HUES6 (cell line): ENCODE results near the gene FOXN3.
"Not testable (repeated sequence)": the region's sequence is repeated elsewhere in the genome, so short reads cannot be mapped to it uniquely, and the experiment has no call there.

Source experiments
- H3K27ac ChIP-seq: 2 replicates; pipeline ENCODE4 v1.7.0; 2013; ENCODE audit warnings: low read depth, mild to moderate bottlenecking, low read length, inconsistent platforms
- H3K27me3 ChIP-seq: 2 replicates; pipeline ENCODE4 v1.6.1; 2013; ENCODE audit warnings: low read length; ENCODE audit not compliant: control insufficient read depth, insufficient read depth
- H3K36me3 ChIP-seq: 2 replicates; pipeline ENCODE4 v1.6.1; 2013; ENCODE audit warnings: low read length; ENCODE audit not compliant: control insufficient read depth, insufficient read depth
- H3K4me1 ChIP-seq: 2 replicates; pipeline ENCODE4 v1.6.1; 2013; ENCODE audit warnings: low read length; ENCODE audit not compliant: control insufficient read depth, insufficient read depth
- H3K4me3 ChIP-seq: 2 replicates; pipeline ENCODE4 v1.5.1; 2013; ENCODE audit warnings: low read depth, low read length
- H3K9ac ChIP-seq: one replicate; pipeline ENCODE4 v1.6.1; 2013; ENCODE audit warnings: mild to moderate bottlenecking, low read length
- H3K9me3 ChIP-seq: 2 replicates; pipeline ENCODE4 v1.6.1; 2013; ENCODE audit warnings: low read depth, low read length; ENCODE audit not compliant: control insufficient read depth, insufficient read depth

FOXN3 gene

DNA sequence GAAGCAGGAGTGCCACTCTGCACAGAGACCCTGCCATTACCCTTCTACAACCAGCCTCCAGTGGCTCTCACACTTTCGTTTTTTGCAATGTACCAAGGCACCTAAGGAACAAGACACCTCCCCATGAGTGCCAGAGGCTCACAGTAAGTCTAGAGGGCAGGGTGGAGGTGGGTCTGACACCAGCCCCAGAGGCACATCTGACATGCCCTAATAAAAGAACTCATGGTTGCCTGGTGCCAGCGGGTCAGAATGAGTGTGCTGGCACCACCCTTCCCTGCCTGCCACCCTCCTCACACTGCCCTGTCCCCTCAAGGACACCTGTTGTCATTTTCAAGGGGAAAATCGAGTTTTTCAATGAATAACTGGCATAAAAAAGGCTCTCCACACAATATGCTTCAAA lies 161.2 kb downstream of the FOXN3 start:
- Histone ChIP-seq H3K4me3 (no peak overlapping the region), H3K9me3 (no peaks in the 10 kb centered on the region), H3K4me1 (peaks cover 15% of the 10 kb centered on the region; the same call in 1 of the 2 replicates), H3K36me3 (peaks cover 8% of the 10 kb centered on the region), H3K27ac (no peak overlapping the region), H3K9ac (no peak overlapping the region), H3K27me3 (no peaks in the 10 kb centered on the region)

DNA sequence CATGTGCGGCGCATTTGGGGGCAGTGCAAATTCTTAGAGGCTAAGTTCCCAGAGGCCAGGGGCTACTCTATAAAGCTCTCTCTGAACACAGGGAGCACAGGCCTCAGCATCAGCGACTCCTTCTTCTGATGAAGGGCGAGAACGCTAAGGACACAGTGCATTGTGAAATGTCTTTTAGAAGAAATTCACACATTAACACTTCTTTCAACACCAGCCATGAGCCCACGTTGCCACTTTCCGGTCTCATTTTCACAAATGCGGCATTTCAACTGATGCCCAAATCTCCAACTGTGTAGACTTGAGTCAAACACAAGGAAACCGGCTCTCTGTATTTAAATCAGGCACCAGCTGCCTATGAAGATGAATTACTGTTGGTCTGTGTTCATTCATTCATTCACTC lies 162.0 kb downstream of the FOXN3 start:
- Histone ChIP-seq H3K27ac (no peak overlapping the region), H3K36me3 (peaks cover 8% of the 10 kb centered on the region), H3K27me3 (no peaks in the 10 kb centered on the region), H3K9me3 (no peaks in the 10 kb centered on the region), H3K4me3 (no peak overlapping the region), H3K4me1 (peaks cover 15% of the 10 kb centered on the region; the same call in 1 of the 2 replicates), H3K9ac (no peak overlapping the region)

DNA sequence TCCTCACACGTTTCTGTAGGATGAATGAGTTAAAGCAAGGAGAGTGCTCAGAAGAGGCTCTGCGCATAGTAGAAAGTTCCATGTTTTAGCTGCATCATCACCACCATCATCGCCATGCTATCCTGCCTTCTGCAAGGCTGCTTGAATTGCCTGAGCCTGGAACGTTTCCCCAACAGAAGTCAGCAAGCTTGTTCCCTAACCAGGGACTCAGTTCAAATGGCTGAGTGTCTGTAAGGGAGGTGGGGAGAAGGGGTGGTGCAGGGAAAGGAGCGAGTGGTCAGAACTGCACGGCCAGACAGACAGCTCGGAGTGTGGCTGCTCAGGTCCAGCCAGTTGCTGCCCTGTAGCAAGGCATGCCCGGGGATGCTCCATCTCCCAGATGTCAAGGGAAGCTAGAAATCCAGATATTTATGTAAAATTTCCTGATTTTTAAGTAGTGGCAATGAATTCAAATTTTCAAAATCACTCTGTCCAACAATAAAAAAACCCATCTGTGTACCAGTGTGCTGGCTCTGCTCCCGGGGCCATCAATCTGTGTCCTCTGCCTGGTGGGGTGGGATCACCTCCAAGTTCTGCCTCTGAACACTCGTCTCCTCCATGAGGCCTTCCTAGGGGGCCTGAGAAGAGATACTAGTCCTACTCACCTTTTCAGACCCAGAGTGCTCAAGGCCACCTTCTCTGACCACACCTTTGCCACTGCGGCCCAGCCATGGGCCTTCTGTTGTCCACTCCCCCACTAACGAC lies 162.7 kb downstream of the FOXN3 start:
- H3K27ac ChIP-seq = no peak overlapping the region
- peaks cover 8% of the 10 kb centered on the region for H3K36me3 ChIP-seq
- no peak overlapping the region for H3K9ac ChIP-seq

DNA sequence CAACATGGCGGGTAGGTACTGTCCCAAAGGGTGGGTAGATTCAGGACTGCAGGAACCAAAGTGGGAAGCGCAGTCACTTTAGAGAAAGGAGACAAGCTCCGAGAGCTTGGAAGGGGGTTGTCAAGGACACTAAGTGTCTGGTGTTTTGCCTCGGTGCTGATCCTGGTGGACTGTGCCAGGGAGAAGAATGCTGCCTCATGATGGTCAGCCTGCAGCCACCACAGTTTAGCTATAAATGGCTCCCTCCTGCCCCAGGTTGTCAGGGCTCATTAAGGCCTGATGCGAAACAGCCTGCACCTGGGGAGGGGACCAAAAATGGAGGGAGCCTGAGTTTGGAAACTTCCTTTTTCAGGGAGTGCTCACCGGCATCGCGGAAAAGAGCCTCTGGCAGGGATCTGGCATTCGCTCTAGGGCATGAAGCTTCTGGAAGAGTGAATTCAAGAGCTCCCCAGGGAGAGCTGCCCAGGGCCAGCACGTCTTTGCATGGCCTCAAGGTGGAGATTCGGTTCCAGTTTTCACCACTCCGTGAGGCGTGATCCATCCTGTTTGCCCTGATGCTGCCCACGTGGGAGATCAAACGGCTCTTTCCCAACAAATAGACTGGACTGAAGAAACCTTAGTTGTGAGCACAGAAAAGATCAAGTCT lies 164.0 kb downstream of the FOXN3 start:
- no peaks in the 10 kb centered on the region for H3K9me3 ChIP-seq
- no peaks in the 10 kb centered on the region for H3K27me3 ChIP-seq
- H3K9ac ChIP-seq = no peak overlapping the region
- H3K4me3 ChIP-seq = no peak overlapping the region
- peaks cover 25% of the 10 kb centered on the region for H3K4me1 ChIP-seq
- H3K27ac ChIP-seq = no peak overlapping the region; the same call in 1 of the 2 replicates
- 0 out of 2 replicates have a peak, but pooled peaks cover 3% of the 10 kb centered on the region for H3K36me3 ChIP-seq

More for the DNA sequence above, 162.7 kb downstream of the FOXN3 start:
- Histone ChIP-seq H3K9me3 (no peaks in the 10 kb centered on the region), H3K4me1 (peaks cover 18% of the 10 kb centered on the region), H3K27me3 (no peaks in the 10 kb centered on the region), H3K4me3 (no peak overlapping the region)

DNA sequence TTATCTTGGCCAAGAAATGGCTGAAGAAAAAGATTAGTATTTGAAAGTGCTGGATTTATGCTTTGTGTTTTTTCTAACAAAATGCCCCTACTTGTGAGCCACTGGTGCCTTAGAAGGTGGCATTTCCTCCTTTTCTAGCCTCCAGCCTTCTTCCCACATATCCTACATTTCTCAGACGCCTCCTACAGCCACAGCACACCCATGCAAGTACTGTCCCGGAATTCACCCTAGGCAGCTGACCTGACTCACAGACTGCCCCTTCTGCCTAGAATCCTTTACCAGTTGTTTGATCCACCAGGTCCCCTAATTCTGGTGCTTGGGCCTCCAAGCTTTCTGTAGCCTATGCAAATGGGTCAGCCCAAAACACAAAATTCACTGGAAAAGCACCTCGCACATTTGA lies 166.0 kb downstream of the FOXN3 start:
- Histone ChIP-seq H3K4me1 (peaks cover 25% of the 10 kb centered on the region), H3K9me3 (no peaks in the 10 kb centered on the region), H3K27ac (no peak overlapping the region), H3K9ac (no peak overlapping the region), H3K4me3 (no peak overlapping the region), H3K36me3 (peaks cover 2% of the 10 kb centered on the region; the same call in 1 of the 2 replicates), H3K27me3 (no peaks in the 10 kb centered on the region)

DNA sequence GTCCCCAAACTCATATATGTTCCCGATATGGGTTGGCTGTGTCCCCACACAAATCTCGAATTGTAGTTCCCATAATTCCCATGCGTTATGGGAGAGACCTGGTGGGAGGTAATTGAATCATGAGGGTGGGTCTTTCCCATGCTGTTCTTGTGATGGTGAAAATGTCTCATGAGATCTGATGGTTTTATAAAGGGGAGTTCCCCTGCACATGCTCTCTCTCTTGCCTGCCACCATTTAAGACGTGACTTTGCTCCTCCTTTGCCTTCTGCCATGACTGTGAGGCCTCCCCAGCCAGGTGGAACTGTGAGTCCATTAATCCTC lies 166.4 kb downstream of the FOXN3 start:
- H3K4me1 ChIP-seq = peaks cover 25% of the 10 kb centered on the region
- not testable (repeated sequence) for H3K9me3 ChIP-seq, H3K27ac ChIP-seq

GRCh38 chr14:89249972-89250654 lies 166.9 kb downstream of the FOXN3 start:
- no peak overlapping the region for H3K9ac ChIP-seq
- no peaks in the 10 kb centered on the region for H3K9me3 ChIP-seq
- no peaks in the 10 kb centered on the region for H3K27me3 ChIP-seq
- peaks cover 2% of the 10 kb centered on the region; the same call in 1 of the 2 replicates for H3K36me3 ChIP-seq
- H3K4me3 ChIP-seq = no peak overlapping the region
- H3K27ac ChIP-seq = no peak overlapping the region
- H3K4me1 ChIP-seq = peaks cover 26% of the 10 kb centered on the region

More for the DNA sequence above, 166.4 kb downstream of the FOXN3 start:
- H3K4me3 ChIP-seq, H3K27me3 ChIP-seq, H3K9ac ChIP-seq, H3K36me3 ChIP-seq: not testable (repeated sequence)

DNA sequence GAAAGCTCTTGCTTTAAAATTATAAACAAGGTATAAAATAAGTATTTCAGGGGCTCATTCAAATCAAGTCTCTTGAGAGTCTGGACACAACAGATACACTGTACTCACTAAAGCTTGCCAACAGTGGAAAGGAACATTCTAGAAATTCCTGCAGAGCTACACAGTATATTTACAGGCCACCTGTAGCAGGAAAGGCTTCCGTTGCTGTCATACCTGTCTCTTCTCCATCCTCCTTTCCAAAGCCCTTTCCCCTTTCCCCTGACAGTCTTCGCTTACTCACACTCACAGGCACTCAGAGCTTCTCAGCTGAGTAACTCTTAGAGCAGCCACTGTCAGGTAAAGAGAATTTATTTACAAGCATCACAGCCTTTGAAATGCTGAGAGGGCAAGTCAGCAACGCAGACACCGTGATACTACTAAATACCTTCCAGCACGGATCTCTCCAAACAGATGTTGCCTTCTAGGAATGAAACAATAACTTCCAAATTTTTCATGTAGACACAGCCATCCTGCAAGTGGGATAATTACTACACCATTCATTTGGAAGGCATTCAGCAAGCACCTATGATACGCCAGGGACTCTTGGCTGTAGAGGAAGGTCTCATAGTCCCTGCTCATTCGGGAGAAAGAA lies 167.9 kb downstream of the FOXN3 start:
- no peak overlapping the region for H3K4me3 ChIP-seq
- H3K27ac ChIP-seq = peak overlapping the region; percentile 39; the same call in 1 of the 2 replicates
- H3K27me3 ChIP-seq = no peaks in the 10 kb centered on the region
- no peak overlapping the region for H3K9ac ChIP-seq
- H3K4me1 ChIP-seq = peaks cover 31% of the 10 kb centered on the region
- peaks cover 2% of the 10 kb centered on the region; the same call in 1 of the 2 replicates for H3K36me3 ChIP-seq
- H3K9me3 ChIP-seq = no peaks in the 10 kb centered on the region

DNA sequence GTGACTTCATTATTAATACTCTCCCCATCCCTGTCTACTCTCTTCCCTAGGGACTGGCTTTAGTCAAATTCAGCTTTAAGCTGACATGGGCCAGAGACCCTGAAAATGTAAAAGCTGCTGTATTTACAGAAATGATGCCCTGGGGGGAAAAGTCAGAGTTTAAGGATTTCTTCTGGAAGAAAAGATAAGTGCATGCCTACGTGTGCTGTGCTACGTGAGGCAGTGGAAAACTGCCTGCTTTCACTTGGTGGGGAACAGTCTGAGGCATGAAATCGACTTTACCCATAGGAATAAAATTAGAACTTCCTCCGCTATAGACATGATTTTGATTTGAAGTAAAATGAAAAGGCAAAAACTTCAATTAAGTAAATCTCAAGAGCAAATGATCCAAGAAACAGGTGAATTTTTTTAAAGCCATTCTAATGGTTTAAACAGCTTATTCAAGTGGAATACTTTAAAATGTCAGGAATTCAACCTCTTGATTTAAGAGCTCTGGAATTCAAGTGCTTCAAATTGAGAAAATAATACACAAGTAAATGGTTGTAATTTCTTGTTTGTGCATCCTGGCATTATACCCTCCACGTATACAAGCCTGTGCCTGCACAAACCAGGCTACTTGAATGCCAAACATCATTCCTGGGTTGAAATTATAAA lies 168.5 kb downstream of the FOXN3 start:
- H3K27ac ChIP-seq = peak overlapping the region; percentile 39; the same call in 1 of the 2 replicates
- no peaks in the 10 kb centered on the region for H3K27me3 ChIP-seq
- peaks cover 2% of the 10 kb centered on the region; the same call in 1 of the 2 replicates for H3K36me3 ChIP-seq
- H3K4me3 ChIP-seq = no peak overlapping the region
- no peak overlapping the region for H3K9ac ChIP-seq
- H3K9me3 ChIP-seq = no peaks in the 10 kb centered on the region
- H3K4me1 ChIP-seq = peaks cover 31% of the 10 kb centered on the region

GRCh38 chr14:89247457-89248122 lies 169.4 kb downstream of the FOXN3 start:
- Histone ChIP-seq H3K4me1 (peaks cover 36% of the 10 kb centered on the region), H3K27me3 (no peaks in the 10 kb centered on the region), H3K27ac (no peak overlapping the region), H3K9me3 (no peaks in the 10 kb centered on the region), H3K36me3 (peaks cover 2% of the 10 kb centered on the region; the same call in 1 of the 2 replicates), H3K4me3 (no peak overlapping the region), H3K9ac (no peak overlapping the region)
